WTC11 (cell line): Measurements from ENCODE around the gene BLID. TPM values are rescaled to one million over a fixed set of nuclear protein-coding genes. Genes with fewer than 3 reads are reported as not detected.

Experiments
- ATAC-seq: fragments of 200-7000 bp; cut with Tn5 transposase; 2 replicates; pipeline ENCODE4 v1.10.0; 2021; ENCODE audit warnings: mild to moderate bottlenecking, moderate library complexity
- CTCF ChIA-PET: fragments of 300-600 bp; sonication (Branson Sonifier 250); formaldehyde crosslinking; loops from one replicate; lab custom pipeline; 2021; ENCODE audit warnings: antibody characterized with exemption; lab: Charles Lee
- POLR2A ChIA-PET: fragments of 350-600 bp; sonication (Branson Sonifier 250); formaldehyde crosslinking; loops from one replicate; lab custom pipeline; 2021; ENCODE audit warnings: antibody characterized with exemption; lab: Charles Lee
- DNase-seq: peaks from one replicate; pipeline ENCODE4 v3.0.0; 2021; ENCODE audit warnings: low spot score
- H3K27ac Mint-ChIP-seq: 2 replicates; pipeline ENCODE4 v1.8.0; 2021; ENCODE audit warnings: mixed read lengths
- H3K27me3 Mint-ChIP-seq: 2 replicates; pipeline ENCODE4 v1.8.0; 2021; ENCODE audit warnings: low read depth, mild to moderate bottlenecking, moderate library complexity, mixed read lengths
- H3K36me3 Mint-ChIP-seq: 2 replicates; pipeline ENCODE4 v1.8.0; 2021; ENCODE audit warnings: mixed read lengths
- H3K4me1 Mint-ChIP-seq: 2 replicates; pipeline ENCODE4 v1.8.0; 2022; ENCODE audit warnings: mixed read lengths
- H3K4me3 Mint-ChIP-seq: 2 replicates; pipeline ENCODE4 v1.8.0; 2021; ENCODE audit warnings: mild to moderate bottlenecking, moderate library complexity, mixed read lengths
- H3K9me3 Mint-ChIP-seq: 2 replicates; pipeline ENCODE4 v1.8.0; 2021; ENCODE audit warnings: mixed read lengths
- ATF1 ChIP-seq: sonication (generic); formaldehyde crosslinking; IDR thresholded peaks from 2 replicates; pipeline ENCODE4 v1.8.1; 2023; ENCODE audit warnings: mild to moderate bottlenecking, moderate library complexity, missing genetic modification reagents
- CBFB ChIP-seq: sonication (generic); formaldehyde crosslinking; IDR thresholded peaks from 2 replicates; pipeline ENCODE4 v1.8.1; 2022; ENCODE audit warnings: mild to moderate bottlenecking, low read depth, missing genetic modification reagents
- FOXK1 ChIP-seq: sonication (generic); formaldehyde crosslinking; IDR thresholded peaks from 2 replicates; pipeline ENCODE4 v1.8.0; 2022; ENCODE audit warnings: mild to moderate bottlenecking, moderate library complexity, missing genetic modification reagents
- FOXP4 ChIP-seq: sonication (generic); formaldehyde crosslinking; IDR thresholded peaks from 2 replicates; pipeline ENCODE4 v1.8.0; 2022; ENCODE audit warnings: mild to moderate bottlenecking, missing genetic modification reagents
- HMGA2 ChIP-seq: fragments of 250-450 bp; sonication (Bioruptor Pico); IDR thresholded peaks from 2 replicates; pipeline ENCODE4 v1.4.0; 2021; ENCODE audit warnings: mild to moderate bottlenecking, moderate library complexity
- NFATC4 ChIP-seq: fragments of 250-450 bp; sonication (Bioruptor Pico); IDR thresholded peaks from 2 replicates; pipeline ENCODE4 v1.9.0; 2021; ENCODE audit warnings: mild to moderate bottlenecking
- NFE2L1 ChIP-seq: sonication (generic); formaldehyde crosslinking; IDR thresholded peaks from 2 replicates; pipeline ENCODE4 v1.8.1; 2023; ENCODE audit warnings: missing genetic modification reagents
- NFYB ChIP-seq: sonication (generic); formaldehyde crosslinking; conservative IDR thresholded peaks from 2 replicates; pipeline ENCODE4 v1.8.0; 2022; ENCODE audit warnings: low read depth, missing genetic modification reagents
- OVOL2 ChIP-seq: fragments of 250-450 bp; sonication (Bioruptor Pico); IDR thresholded peaks from 2 replicates; pipeline ENCODE4 v1.9.0; 2021; ENCODE audit warnings: mild to moderate bottlenecking, borderline replicate concordance
- PRRX2 ChIP-seq: fragments of 250-450 bp; sonication (Bioruptor Pico); IDR thresholded peaks from 2 replicates; pipeline ENCODE4 v1.8.0; 2021; ENCODE audit warnings: mild to moderate bottlenecking
- SP1 ChIP-seq: sonication (generic); formaldehyde crosslinking; conservative IDR thresholded peaks from 2 replicates; pipeline ENCODE4 v1.8.1; 2022; ENCODE audit warnings: missing genetic modification reagents
- TEAD1 ChIP-seq: sonication (generic); formaldehyde crosslinking; IDR thresholded peaks from 2 replicates; pipeline ENCODE4 v1.8.0; 2022; ENCODE audit warnings: mild to moderate bottlenecking, missing genetic modification reagents
- USF2 ChIP-seq: sonication (generic); formaldehyde crosslinking; IDR thresholded peaks from 2 replicates; pipeline ENCODE4 v1.8.1; 2023; ENCODE audit warnings: mild to moderate bottlenecking, missing genetic modification reagents, moderate library complexity
- ZNF138 ChIP-seq: sonication (generic); formaldehyde crosslinking; conservative IDR thresholded peaks from 2 replicates; pipeline ENCODE4 v1.8.1; 2022; ENCODE audit warnings: mild to moderate bottlenecking, moderate library complexity, missing genetic modification reagents
- ZNF317 ChIP-seq: sonication (generic); formaldehyde crosslinking; IDR thresholded peaks from 2 replicates; pipeline ENCODE4 v1.8.1; 2023; ENCODE audit warnings: low read depth, mild to moderate bottlenecking, moderate library complexity, missing genetic modification reagents, borderline replicate concordance
- total RNA-seq: library from RNA; stranded (reverse); gene quantifications from 3 replicates; pipeline ENCODE4 v1.2.3, GENCODE V29; 2021
- TF ChIP-seq, protein P1 (sequence below): sonication (generic); formaldehyde crosslinking; IDR thresholded peaks from 2 replicates; pipeline ENCODE4 v1.8.0; 2023; ENCODE audit warnings: missing genetic modification reagents, mild to moderate bottlenecking, borderline replicate concordance
- TF ChIP-seq, protein P2 (sequence below): sonication (generic); formaldehyde crosslinking; IDR thresholded peaks from 2 replicates; pipeline ENCODE4 v1.8.1; 2022; ENCODE audit warnings: mild to moderate bottlenecking, missing genetic modification reagents, moderate library complexity, borderline replicate concordance
- TF ChIP-seq, protein P3 (sequence below): fragments of 250-450 bp; sonication (Bioruptor Pico); IDR thresholded peaks from 2 replicates; pipeline ENCODE4 v1.9.0; 2021; ENCODE audit warnings: moderate library complexity, mild to moderate bottlenecking, inconsistent platforms, borderline replicate concordance
- TF ChIP-seq, protein P4 (sequence below): sonication (generic); formaldehyde crosslinking; IDR thresholded peaks from 2 replicates; pipeline ENCODE4 v1.8.1; 2022; ENCODE audit warnings: low read depth, missing genetic modification reagents, borderline replicate concordance
- TF ChIP-seq, protein P5 (sequence below): sonication (generic); formaldehyde crosslinking; IDR thresholded peaks from 2 replicates; pipeline ENCODE4 v1.8.0; 2022; ENCODE audit warnings: missing genetic modification reagents

BLID gene
- total RNA-seq, 1 experiment from 2014 or later = not detected

DNA sequence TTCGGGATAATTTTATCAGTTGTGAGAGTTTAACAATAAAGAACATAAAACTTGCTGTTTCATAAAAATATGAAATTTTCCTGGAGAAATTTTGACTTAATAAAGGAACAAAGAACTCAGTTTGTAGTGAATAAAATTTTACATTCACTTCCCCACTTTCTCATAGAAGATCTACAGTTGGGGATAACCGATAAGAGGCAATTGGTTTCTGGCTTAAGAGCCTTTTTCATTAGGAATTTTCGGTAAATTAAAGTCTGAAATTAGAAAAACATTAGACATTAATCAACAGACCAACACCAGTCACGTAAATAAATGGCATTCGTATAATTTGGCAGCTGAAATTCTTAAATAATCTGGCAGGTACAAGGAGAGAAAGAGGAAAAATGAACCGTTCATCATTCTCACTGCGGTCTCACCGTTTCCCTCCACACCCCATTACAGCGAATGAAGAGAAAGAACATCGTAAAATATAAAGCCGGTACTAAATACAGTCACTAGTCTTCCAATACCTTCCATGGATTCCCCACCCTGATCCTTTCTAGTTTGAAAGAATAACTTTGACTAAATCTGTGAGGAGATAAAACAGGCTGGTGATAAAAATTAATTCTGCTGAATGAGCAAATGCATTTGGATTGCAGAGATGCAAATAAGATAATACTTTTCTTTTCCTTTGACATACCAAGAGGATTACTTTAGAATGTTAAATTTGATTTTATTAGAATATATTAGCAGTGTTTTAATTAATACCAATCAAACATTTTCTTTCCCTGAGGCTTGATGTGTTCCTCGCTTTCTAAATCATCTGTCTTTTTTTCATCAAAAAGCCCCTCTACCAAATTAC lies 19.5 kb downstream of the BLID start (continued):
- TF ChIP-seq SP1 (CRISPR knock-in tag) (no peak), OVOL2 (CRISPR knock-in tag) (no peak)
- TF ChIP-seq, all 79 proteins: peak for 0

- no peaks in the 10 kb centered on the region for H3K9me3 Mint-ChIP-seq
- peaks cover 48% of the 10 kb centered on the region for H3K4me1 Mint-ChIP-seq
- DNase-seq (no peak), ATAC-seq (no peak)
- no peak overlapping the region for H3K4me3 Mint-ChIP-seq
- POLR2A ChIA-PET = no interaction called here
- peaks cover 14% of the 10 kb centered on the region for H3K27me3 Mint-ChIP-seq
- no peak overlapping the region for H3K27ac Mint-ChIP-seq
- CTCF ChIA-PET = interaction anchor here (1.2 kb wide), 1 partner anchor 12 kb away, joined by 4 read pairs; no protein-coding TSS in a partner anchor
- no peaks in the 10 kb centered on the region for H3K36me3 Mint-ChIP-seq
- no peak for TF ChIP-seq PRRX2 (CRISPR knock-in tag)
- TF ChIP-seq NFATC4 = no peak
- TF ChIP-seq TEAD1 (CRISPR knock-in tag) = no peak
- TF ChIP-seq, protein P1, sequence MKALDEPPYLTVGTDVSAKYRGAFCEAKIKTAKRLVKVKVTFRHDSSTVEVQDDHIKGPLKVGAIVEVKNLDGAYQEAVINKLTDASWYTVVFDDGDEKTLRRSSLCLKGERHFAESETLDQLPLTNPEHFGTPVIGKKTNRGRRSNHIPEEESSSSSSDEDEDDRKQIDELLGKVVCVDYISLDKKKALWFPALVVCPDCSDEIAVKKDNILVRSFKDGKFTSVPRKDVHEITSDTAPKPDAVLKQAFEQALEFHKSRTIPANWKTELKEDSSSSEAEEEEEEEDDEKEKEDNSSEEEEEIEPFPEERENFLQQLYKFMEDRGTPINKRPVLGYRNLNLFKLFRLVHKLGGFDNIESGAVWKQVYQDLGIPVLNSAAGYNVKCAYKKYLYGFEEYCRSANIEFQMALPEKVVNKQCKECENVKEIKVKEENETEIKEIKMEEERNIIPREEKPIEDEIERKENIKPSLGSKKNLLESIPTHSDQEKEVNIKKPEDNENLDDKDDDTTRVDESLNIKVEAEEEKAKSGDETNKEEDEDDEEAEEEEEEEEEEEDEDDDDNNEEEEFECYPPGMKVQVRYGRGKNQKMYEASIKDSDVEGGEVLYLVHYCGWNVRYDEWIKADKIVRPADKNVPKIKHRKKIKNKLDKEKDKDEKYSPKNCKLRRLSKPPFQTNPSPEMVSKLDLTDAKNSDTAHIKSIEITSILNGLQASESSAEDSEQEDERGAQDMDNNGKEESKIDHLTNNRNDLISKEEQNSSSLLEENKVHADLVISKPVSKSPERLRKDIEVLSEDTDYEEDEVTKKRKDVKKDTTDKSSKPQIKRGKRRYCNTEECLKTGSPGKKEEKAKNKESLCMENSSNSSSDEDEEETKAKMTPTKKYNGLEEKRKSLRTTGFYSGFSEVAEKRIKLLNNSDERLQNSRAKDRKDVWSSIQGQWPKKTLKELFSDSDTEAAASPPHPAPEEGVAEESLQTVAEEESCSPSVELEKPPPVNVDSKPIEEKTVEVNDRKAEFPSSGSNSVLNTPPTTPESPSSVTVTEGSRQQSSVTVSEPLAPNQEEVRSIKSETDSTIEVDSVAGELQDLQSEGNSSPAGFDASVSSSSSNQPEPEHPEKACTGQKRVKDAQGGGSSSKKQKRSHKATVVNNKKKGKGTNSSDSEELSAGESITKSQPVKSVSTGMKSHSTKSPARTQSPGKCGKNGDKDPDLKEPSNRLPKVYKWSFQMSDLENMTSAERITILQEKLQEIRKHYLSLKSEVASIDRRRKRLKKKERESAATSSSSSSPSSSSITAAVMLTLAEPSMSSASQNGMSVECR (CRISPR knock-in tag) = no peak
- no peak for TF ChIP-seq CBFB (CRISPR knock-in tag)
- TF ChIP-seq, protein P2, sequence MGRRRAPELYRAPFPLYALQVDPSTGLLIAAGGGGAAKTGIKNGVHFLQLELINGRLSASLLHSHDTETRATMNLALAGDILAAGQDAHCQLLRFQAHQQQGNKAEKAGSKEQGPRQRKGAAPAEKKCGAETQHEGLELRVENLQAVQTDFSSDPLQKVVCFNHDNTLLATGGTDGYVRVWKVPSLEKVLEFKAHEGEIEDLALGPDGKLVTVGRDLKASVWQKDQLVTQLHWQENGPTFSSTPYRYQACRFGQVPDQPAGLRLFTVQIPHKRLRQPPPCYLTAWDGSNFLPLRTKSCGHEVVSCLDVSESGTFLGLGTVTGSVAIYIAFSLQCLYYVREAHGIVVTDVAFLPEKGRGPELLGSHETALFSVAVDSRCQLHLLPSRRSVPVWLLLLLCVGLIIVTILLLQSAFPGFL = no peak
- TF ChIP-seq, protein P3, sequence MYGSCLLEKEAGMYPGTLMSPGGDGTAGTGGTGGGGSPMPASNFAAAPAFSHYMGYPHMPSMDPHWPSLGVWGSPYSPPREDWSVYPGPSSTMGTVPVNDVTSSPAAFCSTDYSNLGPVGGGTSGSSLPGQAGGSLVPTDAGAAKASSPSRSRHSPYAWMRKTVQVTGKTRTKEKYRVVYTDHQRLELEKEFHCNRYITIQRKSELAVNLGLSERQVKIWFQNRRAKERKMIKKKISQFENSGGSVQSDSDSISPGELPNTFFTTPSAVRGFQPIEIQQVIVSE (CRISPR knock-in tag) = no peak
- TF ChIP-seq NFYB (CRISPR knock-in tag) = no peak
- TF ChIP-seq ZNF317 (CRISPR knock-in tag) = no peak
- no peak for TF ChIP-seq ATF1 (CRISPR knock-in tag)
- TF ChIP-seq USF2 (CRISPR knock-in tag) = no peak
- TF ChIP-seq, protein P4, sequence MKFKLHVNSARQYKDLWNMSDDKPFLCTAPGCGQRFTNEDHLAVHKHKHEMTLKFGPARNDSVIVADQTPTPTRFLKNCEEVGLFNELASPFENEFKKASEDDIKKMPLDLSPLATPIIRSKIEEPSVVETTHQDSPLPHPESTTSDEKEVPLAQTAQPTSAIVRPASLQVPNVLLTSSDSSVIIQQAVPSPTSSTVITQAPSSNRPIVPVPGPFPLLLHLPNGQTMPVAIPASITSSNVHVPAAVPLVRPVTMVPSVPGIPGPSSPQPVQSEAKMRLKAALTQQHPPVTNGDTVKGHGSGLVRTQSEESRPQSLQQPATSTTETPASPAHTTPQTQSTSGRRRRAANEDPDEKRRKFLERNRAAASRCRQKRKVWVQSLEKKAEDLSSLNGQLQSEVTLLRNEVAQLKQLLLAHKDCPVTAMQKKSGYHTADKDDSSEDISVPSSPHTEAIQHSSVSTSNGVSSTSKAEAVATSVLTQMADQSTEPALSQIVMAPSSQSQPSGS (CRISPR knock-in tag) = no peak
- no peak for TF ChIP-seq HMGA2
- no peak for TF ChIP-seq FOXK1 (CRISPR knock-in tag)
- TF ChIP-seq, protein P5, sequence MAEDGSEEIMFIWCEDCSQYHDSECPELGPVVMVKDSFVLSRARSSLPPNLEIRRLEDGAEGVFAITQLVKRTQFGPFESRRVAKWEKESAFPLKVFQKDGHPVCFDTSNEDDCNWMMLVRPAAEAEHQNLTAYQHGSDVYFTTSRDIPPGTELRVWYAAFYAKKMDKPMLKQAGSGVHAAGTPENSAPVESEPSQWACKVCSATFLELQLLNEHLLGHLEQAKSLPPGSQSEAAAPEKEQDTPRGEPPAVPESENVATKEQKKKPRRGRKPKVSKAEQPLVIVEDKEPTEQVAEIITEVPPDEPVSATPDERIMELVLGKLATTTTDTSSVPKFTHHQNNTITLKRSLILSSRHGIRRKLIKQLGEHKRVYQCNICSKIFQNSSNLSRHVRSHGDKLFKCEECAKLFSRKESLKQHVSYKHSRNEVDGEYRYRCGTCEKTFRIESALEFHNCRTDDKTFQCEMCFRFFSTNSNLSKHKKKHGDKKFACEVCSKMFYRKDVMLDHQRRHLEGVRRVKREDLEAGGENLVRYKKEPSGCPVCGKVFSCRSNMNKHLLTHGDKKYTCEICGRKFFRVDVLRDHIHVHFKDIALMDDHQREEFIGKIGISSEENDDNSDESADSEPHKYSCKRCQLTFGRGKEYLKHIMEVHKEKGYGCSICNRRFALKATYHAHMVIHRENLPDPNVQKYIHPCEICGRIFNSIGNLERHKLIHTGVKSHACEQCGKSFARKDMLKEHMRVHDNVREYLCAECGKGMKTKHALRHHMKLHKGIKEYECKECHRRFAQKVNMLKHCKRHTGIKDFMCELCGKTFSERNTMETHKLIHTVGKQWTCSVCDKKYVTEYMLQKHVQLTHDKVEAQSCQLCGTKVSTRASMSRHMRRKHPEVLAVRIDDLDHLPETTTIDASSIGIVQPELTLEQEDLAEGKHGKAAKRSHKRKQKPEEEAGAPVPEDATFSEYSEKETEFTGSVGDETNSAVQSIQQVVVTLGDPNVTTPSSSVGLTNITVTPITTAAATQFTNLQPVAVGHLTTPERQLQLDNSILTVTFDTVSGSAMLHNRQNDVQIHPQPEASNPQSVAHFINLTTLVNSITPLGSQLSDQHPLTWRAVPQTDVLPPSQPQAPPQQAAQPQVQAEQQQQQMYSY (CRISPR knock-in tag) = no peak
- TF ChIP-seq ZNF138 (CRISPR knock-in tag) = no peak
- TF ChIP-seq NFE2L1 (CRISPR knock-in tag) = no peak
- TF ChIP-seq FOXP4 (CRISPR knock-in tag) = no peak
Measured at GRCh38 chr11:122095681-122096262, 20.2 kb downstream of the BLID start.
